Common myeloid progenitor, CD34-positive (primary cell): ENCODE measurements around the gene ARHGEF4.

Source experiments
- CTCF ChIA-PET: fragments of 350-600 bp; sonication (Branson Sonifier 250); formaldehyde crosslinking; loops from one replicate; lab custom pipeline; 2021; ENCODE audit warnings: antibody characterized with exemption; lab: Charles Lee
- POLR2A ChIA-PET: fragments of 350-600 bp; sonication (Branson Sonifier 250); formaldehyde crosslinking; loops from one replicate; lab custom pipeline; 2021; ENCODE audit warnings: antibody characterized with exemption; lab: Charles Lee
- DNase-seq, 3 donors: peaks; one replicate each; pipeline versions ENCODE4 v3.0.0 to v3.0.0-alpha.2; 2013
- H3K27ac ChIP-seq, 2 experiments: 1 replicate in 1 of 2; 2 replicates in 1 of 2; pipeline ENCODE4 v1.7.0; 2013; ENCODE audit warnings: inconsistent platforms in 2 of 2, low read length in 2 of 2, mild to moderate bottlenecking in 2 of 2, low read depth in 1 of 2, moderate library complexity in 1 of 2; ENCODE audit not compliant: severe bottlenecking in 2 of 2, insufficient read depth in 1 of 2, poor library complexity in 1 of 2
- H3K27me3 ChIP-seq, 5 experiments: replicated peaks in 2 of 5; 1 replicate in 3 of 5; 2 replicates in 2 of 5; pipeline versions ENCODE4 v1.6.1 to v1.7.0; 2013; ENCODE audit warnings: low read length in 4 of 5, mild to moderate bottlenecking in 2 of 5, moderate library complexity in 2 of 5, inconsistent platforms in 1 of 5; ENCODE audit not compliant: insufficient read depth in 5 of 5, control insufficient read depth in 4 of 5
- H3K36me3 ChIP-seq, 4 experiments: 1 replicate in 2 of 4; 2 replicates in 2 of 4; pipeline versions ENCODE4 v1.6.1 to v1.7.0; 2013; ENCODE audit warnings: low read length in 3 of 4, control low read depth in 1 of 4, mild to moderate bottlenecking in 1 of 4; ENCODE audit not compliant: control insufficient read depth in 4 of 4, insufficient read depth in 4 of 4
- H3K4me1 ChIP-seq, 4 experiments: 1 replicate in 3 of 4; 2 replicates in 1 of 4; pipeline versions ENCODE4 v1.6.1 to v1.7.1; 2013; ENCODE audit warnings: low read length in 3 of 4, mild to moderate bottlenecking in 3 of 4, control low read depth in 1 of 4, inconsistent platforms in 1 of 4, moderate library complexity in 1 of 4; ENCODE audit not compliant: control insufficient read depth in 4 of 4, insufficient read depth in 4 of 4; ENCODE audit errors: control extremely low read depth in 1 of 4
- H3K4me3 ChIP-seq, 7 experiments: 1 replicate in 4 of 7; 2 replicates in 3 of 7; pipeline versions ENCODE4 v1.5.1 to v1.7.0; 2013; ENCODE audit warnings: mild to moderate bottlenecking in 7 of 7, low read length in 6 of 7, moderate library complexity in 6 of 7, inconsistent platforms in 2 of 7, low read depth in 2 of 7, control low read depth in 1 of 7; ENCODE audit not compliant: insufficient read depth in 4 of 7, control insufficient read depth in 1 of 7; ENCODE audit errors: extremely low read depth in 1 of 7
- H3K9me3 ChIP-seq, 5 experiments: 1 replicate in 4 of 5; 2 replicates in 1 of 5; pipeline versions ENCODE4 v1.6.1 to v1.7.1; 2013; ENCODE audit warnings: low read length in 4 of 5, mild to moderate bottlenecking in 2 of 5, inconsistent platforms in 1 of 5, low read depth in 1 of 5, moderate library complexity in 1 of 5; ENCODE audit not compliant: control insufficient read depth in 4 of 5, insufficient read depth in 2 of 5; ENCODE audit errors: control extremely low read depth in 1 of 5
- WGBS: methylation state at CpG from one replicate; pipeline ENCODE4 v1.1.5; 2013; ENCODE audit not compliant: insufficient coverage; 5-methylcytosine and 5-hydroxymethylcytosine counted together

The ARHGEF4 gene

DNA sequence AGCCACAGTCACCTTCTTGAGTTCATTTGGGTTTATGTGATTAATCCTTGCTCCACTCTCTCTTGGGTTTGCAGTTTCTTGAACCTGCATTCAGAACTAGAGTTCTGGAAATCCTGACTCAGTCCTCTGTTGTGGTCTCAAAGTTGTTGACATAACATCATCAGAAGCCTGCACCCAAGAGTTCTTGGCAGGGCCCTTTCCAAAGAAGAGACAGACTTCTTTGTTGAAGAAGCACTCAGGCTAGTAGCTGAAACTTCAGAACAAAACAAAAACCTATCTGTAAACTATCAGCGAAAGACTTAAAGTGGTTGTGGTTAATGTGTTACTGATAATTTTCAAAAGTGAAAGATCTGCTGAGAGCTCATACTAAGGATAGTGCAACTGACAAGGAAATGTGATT lies 135.7 kb downstream of the ARHGEF4 start:
- no CpG with 5 or more reads among the region's 1 CpG for WGBS
- H3K4me3 ChIP-seq, result no peak overlapping the region
- peaks cover 0 to 4% (median 3%) of the 10 kb centered on the region in 5 experiments for H3K27me3 ChIP-seq
- ChIA-PET POLR2A (no interaction called here), CTCF (no interaction called here)
- no peak for DNase-seq
- no peaks in the 10 kb centered on the region for H3K36me3 ChIP-seq
- H3K27ac ChIP-seq, result no peak overlapping the region
- peaks cover 0 to 9% (median 0%) of the 10 kb centered on the region in 5 experiments for H3K9me3 ChIP-seq
- no peaks in the 10 kb centered on the region for H3K4me1 ChIP-seq

DNA sequence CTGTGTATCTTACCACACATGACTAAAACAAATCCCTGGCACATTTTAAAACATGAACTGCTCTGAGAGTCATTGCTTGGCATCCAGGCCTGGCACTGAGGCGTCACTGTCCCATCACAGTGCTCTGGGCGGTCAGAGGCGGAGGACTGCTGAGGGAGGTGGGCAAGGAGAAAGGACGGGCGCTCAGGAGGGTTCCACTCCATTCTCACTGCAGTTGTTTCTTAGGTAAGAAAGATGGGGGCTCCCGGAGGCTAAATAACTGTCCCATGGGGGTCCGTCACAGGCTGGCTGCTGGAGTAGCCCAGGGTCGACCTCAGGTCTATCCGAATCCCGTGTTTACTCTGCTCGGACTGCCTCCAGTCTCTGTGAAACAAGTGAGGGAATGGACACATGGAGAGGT lies 139.0 kb downstream of the ARHGEF4 start:
- WGBS, result 87% methylated on average over 9 of the region's 11 CpGs
- no peaks in the 10 kb centered on the region for H3K36me3 ChIP-seq
- H3K9me3 ChIP-seq, result peaks cover 0 to 18% (median 4%) of the 10 kb centered on the region in 5 experiments
- no peaks in the 10 kb centered on the region for H3K4me1 ChIP-seq
- no peak overlapping the region for H3K27ac ChIP-seq
- no peaks in the 10 kb centered on the region for H3K27me3 ChIP-seq
- CTCF ChIA-PET, result no interaction called here
- POLR2A ChIA-PET, result no interaction called here
- no peak for DNase-seq
- H3K4me3 ChIP-seq, result no peak overlapping the region

DNA sequence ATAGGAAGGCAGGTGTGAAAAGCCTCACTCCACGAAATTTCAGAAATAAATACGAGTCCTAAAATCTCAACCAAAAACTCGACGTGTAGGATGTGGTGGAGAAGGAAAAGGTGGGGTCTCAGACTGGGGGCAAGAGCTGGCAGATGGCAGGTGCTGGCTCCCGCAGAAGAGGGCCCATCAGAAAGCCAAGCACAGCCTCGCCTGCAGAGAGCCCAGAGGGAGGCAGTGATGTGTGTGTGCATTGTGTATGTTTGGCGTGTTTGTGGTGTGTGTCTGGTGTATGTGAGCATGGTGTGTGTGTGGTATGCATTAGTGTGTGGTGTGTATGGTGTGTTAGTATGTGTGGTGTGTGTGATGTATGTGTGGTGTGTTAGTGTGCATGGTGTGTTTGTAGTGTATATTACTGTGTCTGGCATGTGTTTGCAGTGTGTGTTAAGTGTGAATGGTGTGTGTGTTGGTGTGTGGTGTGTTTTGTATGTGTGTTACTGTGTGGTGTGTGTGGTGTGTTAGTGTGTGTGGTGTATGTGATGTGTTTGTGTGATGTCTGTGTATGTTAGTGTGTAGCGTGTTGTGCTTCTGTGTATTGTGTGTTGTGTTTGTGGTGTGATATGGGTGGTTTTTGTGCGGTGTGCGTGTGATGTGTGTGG lies 140.0 kb downstream of the ARHGEF4 start:
- no peak for DNase-seq
- ChIA-PET POLR2A (no interaction called here), CTCF (interaction anchor here (0.7 kb wide), 1 partner anchor 12 kb away, joined by 5 read pairs; no protein-coding TSS in a partner anchor)
- WGBS, result 99% methylated on average over 10 of the region's 10 CpGs
- Histone ChIP-seq H3K9me3 (peaks cover 0 to 18% (median 4%) of the 10 kb centered on the region in 5 experiments), H3K27me3 (no peaks in the 10 kb centered on the region), H3K36me3 (no peaks in the 10 kb centered on the region), H3K4me3 (no peak overlapping the region), H3K27ac (no peak overlapping the region), H3K4me1 (no peaks in the 10 kb centered on the region)

DNA sequence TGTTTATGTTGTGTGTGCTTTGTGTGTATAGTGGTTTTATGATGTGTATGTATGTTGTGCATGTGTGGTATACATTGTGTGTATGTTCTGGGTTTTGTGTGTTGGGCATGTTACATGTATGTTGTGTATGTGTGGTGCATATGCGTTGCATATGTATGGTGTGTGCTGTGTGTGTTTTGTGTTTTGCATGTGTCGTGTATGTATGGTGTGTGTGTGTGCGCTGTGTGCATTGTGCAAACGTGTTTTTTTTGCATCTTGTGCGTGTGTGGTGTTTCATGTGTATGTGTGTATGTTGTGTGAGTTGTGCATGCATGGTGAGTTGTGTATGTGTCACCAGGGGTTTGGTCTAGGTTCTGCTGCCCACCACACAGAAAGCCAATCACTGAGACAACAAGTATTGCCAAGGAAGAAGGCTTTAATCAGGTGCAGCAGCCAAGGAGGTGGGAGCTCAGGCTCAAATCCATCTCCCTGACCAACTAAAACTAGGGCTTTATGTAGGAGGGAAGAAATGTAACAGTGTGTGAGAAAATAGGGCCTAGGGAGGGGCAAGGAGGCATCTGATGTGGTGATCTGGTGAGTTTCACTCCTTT lies 140.8 kb downstream of the ARHGEF4 start:
- no peaks in the 10 kb centered on the region for H3K27me3 ChIP-seq
- H3K4me3 ChIP-seq, result no peak overlapping the region
- peaks cover 0 to 18% (median 4%) of the 10 kb centered on the region in 5 experiments for H3K9me3 ChIP-seq
- DNase-seq, result no peak
- H3K36me3 ChIP-seq, result no peaks in the 10 kb centered on the region
- no peaks in the 10 kb centered on the region for H3K4me1 ChIP-seq
- ChIA-PET POLR2A (no interaction called here), CTCF (no interaction called here)
- H3K27ac ChIP-seq, result no peak overlapping the region
- 98% methylated on average over 5 of the region's 5 CpGs for WGBS

DNA sequence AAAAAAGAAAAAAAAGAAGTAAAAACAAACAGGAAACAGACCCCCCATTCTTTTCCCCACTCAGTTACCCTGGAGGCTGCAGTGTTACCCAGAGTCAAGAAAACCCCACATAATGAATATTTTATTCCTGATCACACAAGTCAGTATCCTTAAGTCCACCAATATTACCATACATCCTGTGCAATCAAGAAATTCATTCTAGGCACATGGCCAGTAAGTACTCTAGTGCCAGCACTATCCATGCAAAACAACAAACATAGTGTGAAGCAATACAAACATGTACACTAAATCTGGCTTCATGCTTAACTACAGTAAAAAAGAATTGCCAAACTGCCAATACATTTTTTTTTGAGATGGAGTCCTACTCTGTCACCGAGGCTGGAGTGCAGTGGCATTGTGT lies 145.0 kb downstream of the ARHGEF4 start:
- no peak for DNase-seq
- ChIA-PET CTCF (no interaction called here), POLR2A (no interaction called here)
- Histone ChIP-seq H3K4me3 (no peak overlapping the region), H3K4me1 (peaks cover 0 to 5% (median under 1%) of the 10 kb centered on the region in 4 experiments), H3K27ac (no peak overlapping the region), H3K27me3 (no peaks in the 10 kb centered on the region), H3K36me3 (no peaks in the 10 kb centered on the region), H3K9me3 (peaks cover 1 to 17% (median 4%) of the 10 kb centered on the region in 5 experiments)
- WGBS, result 100% methylated on average over 1 of the region's 1 CpG

DNA sequence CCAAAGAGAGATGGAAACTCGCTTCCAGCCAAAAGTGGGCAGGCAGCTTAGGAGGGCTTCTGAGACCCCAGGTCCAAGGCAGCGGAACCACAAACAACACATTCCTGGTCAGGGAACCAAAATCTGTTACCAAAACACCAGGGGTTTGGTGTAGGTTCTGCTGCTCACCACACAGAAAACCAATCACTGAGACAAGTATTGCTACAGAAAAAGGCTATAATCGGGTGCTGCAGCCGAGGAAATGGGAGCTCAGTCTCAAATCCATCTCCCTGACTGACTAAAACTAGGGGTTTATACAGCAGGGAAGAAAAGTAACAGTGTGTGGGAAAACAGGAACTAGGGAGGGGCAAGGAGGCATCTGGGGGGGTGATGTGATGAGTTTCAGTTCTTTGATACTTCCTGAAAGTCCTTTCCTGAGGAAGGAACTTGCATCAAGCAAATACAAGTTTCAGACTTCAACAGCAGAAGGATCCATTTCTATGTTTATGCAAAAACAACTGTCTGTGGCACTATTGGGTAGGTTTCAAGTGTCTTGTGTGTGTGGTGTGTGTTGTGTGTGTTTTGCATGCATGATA lies 148.6 kb downstream of the ARHGEF4 start:
- Histone ChIP-seq H3K27ac (no peak overlapping the region), H3K9me3 (peaks cover 0 to 1% (median 0%) of the 10 kb centered on the region in 5 experiments), H3K4me3 (no peak overlapping the region), H3K27me3 (peaks cover 0 to 2% (median 0%) of the 10 kb centered on the region in 5 experiments), H3K36me3 (no peaks in the 10 kb centered on the region), H3K4me1 (peaks cover 0 to 5% (median under 1%) of the 10 kb centered on the region in 4 experiments)
- DNase-seq, result no peak
- POLR2A ChIA-PET, result no interaction called here
- CTCF ChIA-PET, result no interaction called here
- WGBS, result 100% methylated on average over 1 of the region's 4 CpGs
